ENCODE data around the gene ATF4. TPM values are rescaled to one million over a fixed set of nuclear protein-coding genes. Genes with fewer than 3 reads are reported as not detected.
A peak's percentile ranks its signal among the peaks of the same experiment; 100 is the strongest.

Gene ATF4
- total RNA-seq, 1 experiment from 2014 or later = 488 TPM

DNA sequence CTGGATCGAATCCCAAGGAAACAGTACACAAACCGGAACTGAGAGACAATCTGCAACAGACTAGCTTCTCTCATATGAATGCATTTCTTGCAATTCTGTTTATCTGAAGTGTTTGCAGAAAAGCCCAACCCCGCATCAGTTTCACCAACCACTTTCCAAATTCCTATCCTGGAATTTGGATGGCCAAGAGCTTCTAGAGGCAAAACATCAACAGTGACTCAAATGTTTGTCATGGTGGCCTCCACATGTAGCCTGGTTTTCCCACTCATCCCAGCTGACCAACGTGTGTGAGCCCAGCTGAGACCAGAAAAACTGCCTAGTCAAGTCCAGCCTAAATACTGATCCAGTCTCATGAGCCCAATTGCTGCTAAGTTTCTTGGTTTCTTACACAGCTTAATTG, 26.6 kb upstream of the ATF4 start:
- Histone ChIP-seq H3K9me2 (ENCODE audit: insufficient read depth) (no peaks in the 10 kb centered on the region), H3K9me3 (ENCODE audit: insufficient read depth, low read depth) (no peaks in the 10 kb centered on the region), H3K79me2 (ENCODE audit: low read depth) (no peaks in the 10 kb centered on the region), H3F3A (ENCODE audit: insufficient read depth, low read depth) (peaks cover 3% of the 10 kb centered on the region; the same call in 1 of the 2 replicates), H3K27me3 (ENCODE audit: insufficient read depth, low read depth) (no peaks in the 10 kb centered on the region), H3K27ac (no peak overlapping the region), H3K4me1 (replicated peaks; ENCODE audit: insufficient read depth) (no peaks in the 10 kb centered on the region), H3K36me3 (ENCODE audit: low read depth) (no peaks in the 10 kb centered on the region), H4K20me1 (ENCODE audit: insufficient read depth) (no peaks in the 10 kb centered on the region), H3K4me2 (no peak overlapping the region), H3K4me3 (no peak overlapping the region), H2AFZ (no peak overlapping the region)
- TF ChIP-seq, protein P1, sequence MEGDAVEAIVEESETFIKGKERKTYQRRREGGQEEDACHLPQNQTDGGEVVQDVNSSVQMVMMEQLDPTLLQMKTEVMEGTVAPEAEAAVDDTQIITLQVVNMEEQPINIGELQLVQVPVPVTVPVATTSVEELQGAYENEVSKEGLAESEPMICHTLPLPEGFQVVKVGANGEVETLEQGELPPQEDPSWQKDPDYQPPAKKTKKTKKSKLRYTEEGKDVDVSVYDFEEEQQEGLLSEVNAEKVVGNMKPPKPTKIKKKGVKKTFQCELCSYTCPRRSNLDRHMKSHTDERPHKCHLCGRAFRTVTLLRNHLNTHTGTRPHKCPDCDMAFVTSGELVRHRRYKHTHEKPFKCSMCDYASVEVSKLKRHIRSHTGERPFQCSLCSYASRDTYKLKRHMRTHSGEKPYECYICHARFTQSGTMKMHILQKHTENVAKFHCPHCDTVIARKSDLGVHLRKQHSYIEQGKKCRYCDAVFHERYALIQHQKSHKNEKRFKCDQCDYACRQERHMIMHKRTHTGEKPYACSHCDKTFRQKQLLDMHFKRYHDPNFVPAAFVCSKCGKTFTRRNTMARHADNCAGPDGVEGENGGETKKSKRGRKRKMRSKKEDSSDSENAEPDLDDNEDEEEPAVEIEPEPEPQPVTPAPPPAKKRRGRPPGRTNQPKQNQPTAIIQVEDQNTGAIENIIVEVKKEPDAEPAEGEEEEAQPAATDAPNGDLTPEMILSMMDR (conservative IDR thresholded peaks at IDR 0.05) = no peak
- TF ChIP-seq EZH2 (IDR thresholded peaks at IDR 0.05; ENCODE audit: low read depth) = no peak
- CTCF ChIA-PET = interaction anchor here (0.6 to 2.0 kb wide), 8 partner anchors 26 to 531 kb away, joined by 3 to 8 read pairs (median 4); partner anchors contain the start of genes ATF4 and RPL3
- intact Hi-C loops (cut with micrococcal nuclease; ENCODE audit: unreplicated experiment) = loop anchor here (1.0 to 2.0 kb wide), 2 partner anchors 35 to 543 kb away; no protein-coding TSS in a partner anchor
- DNase-seq = peak in 1 of 2 experiments; percentile 51
- POLR2A ChIA-PET (ENCODE audit: unreplicated experiment) = no interaction called here
- BruUV-seq (replicated peaks) = no TSS peak

DNA sequence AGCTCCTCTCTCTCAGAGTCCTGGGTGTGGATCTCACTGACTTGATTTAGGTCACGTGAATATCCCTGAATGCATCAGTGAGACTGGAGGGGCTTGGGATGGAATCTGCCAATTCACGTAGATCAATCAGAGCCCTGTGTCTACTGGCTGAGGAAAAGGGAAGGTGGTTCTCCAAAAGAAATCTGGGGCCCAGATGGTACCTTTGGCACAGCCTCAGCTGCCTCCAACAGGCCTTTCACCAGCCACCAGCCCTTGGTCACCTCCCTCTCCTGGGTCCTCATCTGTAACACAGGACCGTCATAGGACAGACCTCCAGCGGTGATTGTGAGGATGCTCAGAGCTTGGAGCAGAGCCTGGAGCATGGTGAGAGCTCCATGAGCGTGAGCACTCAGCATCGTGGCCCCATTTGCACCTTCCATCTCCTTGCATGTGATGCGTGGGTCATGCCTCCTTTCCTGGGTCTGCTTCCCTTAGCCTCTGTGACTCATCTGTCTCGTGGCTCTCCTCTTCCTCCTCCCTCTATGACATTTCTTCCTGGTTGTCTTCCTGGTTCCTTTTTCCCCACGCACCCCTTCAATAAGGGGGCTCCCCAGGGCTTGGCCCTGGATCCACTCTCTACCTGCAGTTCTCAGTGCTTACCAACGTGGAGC, 25.8 kb upstream of the ATF4 start:
- no peak overlapping the region for H2AFZ ChIP-seq
- H4K20me1 ChIP-seq (ENCODE audit: insufficient read depth) = no peaks in the 10 kb centered on the region
- no peaks in the 10 kb centered on the region for H3K36me3 ChIP-seq (ENCODE audit: low read depth)
- no peak overlapping the region for H3K27ac ChIP-seq
- POLR2A ChIA-PET (ENCODE audit: unreplicated experiment) = no interaction called here
- H3K4me3 ChIP-seq = no peak overlapping the region
- no peaks in the 10 kb centered on the region for H3K27me3 ChIP-seq (ENCODE audit: insufficient read depth, low read depth)
- CTCF ChIA-PET = interaction anchor here (0.9 to 2.0 kb wide), 3 partner anchors 30 to 58 kb away, joined by 3 to 8 read pairs (median 3); no protein-coding TSS in a partner anchor
- no peaks in the 10 kb centered on the region for H3K79me2 ChIP-seq (ENCODE audit: low read depth)
- DNase-seq = no peak
- H3K9me3 ChIP-seq (ENCODE audit: insufficient read depth, low read depth) = no peaks in the 10 kb centered on the region
- no peaks in the 10 kb centered on the region for H3K4me1 ChIP-seq (replicated peaks; ENCODE audit: insufficient read depth)
- no TSS peak for BruUV-seq (replicated peaks)
- H3K9me2 ChIP-seq (ENCODE audit: insufficient read depth) = no peaks in the 10 kb centered on the region
- no peak for TF ChIP-seq EZH2 (IDR thresholded peaks at IDR 0.05; ENCODE audit: low read depth)
- TF ChIP-seq, protein P1 (conservative IDR thresholded peaks at IDR 0.05) = no peak
- H3K4me2 ChIP-seq = no peak overlapping the region
- intact Hi-C loops (cut with micrococcal nuclease; ENCODE audit: unreplicated experiment) = loop anchor here (2.0 to 5.0 kb wide), 2 partner anchors 34 to 853 kb away; partner anchors contain the start of gene ADSL
- H3F3A ChIP-seq (ENCODE audit: insufficient read depth, low read depth) = peaks cover 3% of the 10 kb centered on the region; the same call in 1 of the 2 replicates

DNA sequence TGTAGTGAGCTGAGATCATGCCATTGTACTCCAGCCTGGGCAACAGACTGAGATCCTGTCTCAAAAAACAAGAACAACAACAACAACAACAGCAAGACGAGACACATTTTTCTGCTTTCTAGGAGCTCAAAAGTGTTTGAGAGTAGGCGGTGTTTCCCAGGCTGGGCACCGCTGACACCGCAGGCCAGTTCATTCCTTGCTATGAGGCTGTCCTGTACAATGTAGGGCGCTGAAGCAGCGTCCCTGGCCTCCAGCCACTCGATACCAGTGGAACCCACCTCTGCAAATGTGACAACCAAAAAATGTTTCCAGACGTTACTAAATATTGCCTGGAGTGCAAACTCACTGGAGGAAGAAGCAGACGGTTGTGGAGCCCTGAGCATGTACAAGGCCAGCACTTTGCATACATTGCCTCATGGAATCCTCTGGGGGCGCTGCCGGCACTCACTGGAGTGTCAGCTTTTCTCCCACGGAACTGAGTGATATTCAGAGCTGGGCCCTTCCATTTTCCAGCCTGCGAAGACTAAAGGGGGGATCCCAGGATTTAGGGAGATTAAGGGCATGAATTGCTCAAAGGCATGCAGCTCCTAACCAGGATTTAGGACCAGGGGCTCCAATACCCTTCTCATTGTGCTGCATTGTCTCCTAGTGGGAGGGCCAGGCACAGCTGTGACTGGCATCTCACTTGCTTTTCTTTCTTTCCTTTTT, 24.1 kb upstream of the ATF4 start:
- H2AFZ ChIP-seq = no peak overlapping the region
- H3K4me2 ChIP-seq = no peak overlapping the region
- peaks cover 13% of the 10 kb centered on the region; the same call in 1 of the 2 replicates for H3F3A ChIP-seq (ENCODE audit: insufficient read depth, low read depth)
- H3K9me3 ChIP-seq (ENCODE audit: insufficient read depth, low read depth) = no peaks in the 10 kb centered on the region
- intact Hi-C loops (cut with micrococcal nuclease; ENCODE audit: unreplicated experiment) = loop anchor here (5.0 kb wide), 1 partner anchor 851 kb away; the partner anchor contains the start of gene ADSL
- CTCF ChIA-PET = interaction anchor here (0.6 to 1.3 kb wide), 8 partner anchors 24 to 540 kb away, joined by 3 to 19 read pairs (median 3); partner anchors contain the start of gene ATF4
- H3K4me1 ChIP-seq (replicated peaks; ENCODE audit: insufficient read depth) = peaks cover 9% of the 10 kb centered on the region
- H3K79me2 ChIP-seq (ENCODE audit: low read depth) = no peaks in the 10 kb centered on the region
- H3K36me3 ChIP-seq (ENCODE audit: low read depth) = no peaks in the 10 kb centered on the region
- no peak for TF ChIP-seq EZH2 (IDR thresholded peaks at IDR 0.05; ENCODE audit: low read depth)
- TF ChIP-seq, protein P1 (conservative IDR thresholded peaks at IDR 0.05) = peak; percentile 87
- H3K27me3 ChIP-seq (ENCODE audit: insufficient read depth, low read depth) = no peaks in the 10 kb centered on the region
- H3K9me2 ChIP-seq (ENCODE audit: insufficient read depth) = no peaks in the 10 kb centered on the region
- no peak overlapping the region for H3K4me3 ChIP-seq
- POLR2A ChIA-PET (ENCODE audit: unreplicated experiment) = interaction anchor here (0.6 kb wide), 1 partner anchor 35 kb away, joined by 3 read pairs; no protein-coding TSS in a partner anchor
- no TSS peak for BruUV-seq (replicated peaks)
- H4K20me1 ChIP-seq (ENCODE audit: insufficient read depth) = no peaks in the 10 kb centered on the region
- DNase-seq = peak; percentile 39 to 59
- H3K27ac ChIP-seq = no peak overlapping the region

All from PC-9 (cell line).